Activated CD4-positive, alpha-beta T cell treated with anti-CD3 and anti-CD28 coated beads, Interleukin-10, Interleukin-2, amounts not matched to agents 100 ng/mL and 50 ng/mL, durations not matched to agents 16 hours and 8 hours (primary cell): ENCODE measurements around the gene TAF11L10.
"Not testable (repeated sequence)": the region's sequence is repeated elsewhere in the genome, so short reads cannot be mapped to it uniquely, and the experiment has no call there.

ENCODE experiments used
- DNase-seq: peaks from one replicate; pipeline ENCODE4 v3.0.0-alpha.2; 2020

The TAF11L10 gene

GRCh38 chr5:17597728-17598127 is at the start of gene TAF11L10:
Gene TAF11L10, minus strand, starts transcription at chr5:17597828.
- not testable (repeated sequence) for DNase-seq

GRCh38 chr5:17634160-17634559 is 36.5 kb upstream of the TAF11L10 start, which contains the start of gene TAF11L14:
Gene TAF11L14, plus strand, starts transcription at chr5:17634460.
- DNase-seq, result no peak

GRCh38 chr5:17631788-17632187 is 34.2 kb upstream of the TAF11L10 start, which contains the start of gene TAF11L13:
Gene TAF11L13, plus strand, starts transcription at chr5:17632088.
- not testable (repeated sequence) for DNase-seq

- DNase-seq, result no peak
These were observed 28.1 kb upstream of the TAF11L10 start for GRCh38 chr5:17625686-17626085.

GRCh38 chr5:17620627-17621026 is 23.0 kb upstream of the TAF11L10 start:
- DNase-seq, result no peak

GRCh38 chr5:17619354-17619753 is 21.7 kb upstream of the TAF11L10 start:
- no peak for DNase-seq

- DNase-seq, result no peak
These were observed 17.4 kb upstream of the TAF11L10 start for GRCh38 chr5:17614872-17615605.

GRCh38 chr5:17610092-17610491 is 12.5 kb upstream of the TAF11L10 start, which contains the start of gene TAF11L12:
Gene TAF11L12, plus strand, starts transcription at chr5:17610392.
- not testable (repeated sequence) for DNase-seq

DNA sequence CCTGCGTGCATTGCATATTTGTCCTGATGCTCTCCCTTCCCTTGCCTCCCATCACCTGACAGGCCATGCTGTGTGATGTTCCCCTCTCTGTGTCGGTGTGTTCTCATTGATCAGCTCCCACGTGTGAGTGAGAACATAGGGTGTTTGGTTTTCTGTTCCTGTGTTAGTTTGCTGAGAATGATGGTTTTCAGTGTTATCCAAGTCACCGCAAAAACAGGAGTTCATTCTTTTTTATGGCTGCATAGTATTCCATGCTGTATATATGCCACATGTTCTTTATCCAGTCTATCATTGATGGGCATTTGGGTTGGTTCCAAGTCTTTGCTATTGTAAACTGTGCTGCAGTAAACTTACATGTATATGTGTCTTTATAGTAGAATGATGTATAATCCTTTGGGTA is 9.8 kb upstream of the TAF11L10 start:
- not testable (repeated sequence) for DNase-seq

DNA sequence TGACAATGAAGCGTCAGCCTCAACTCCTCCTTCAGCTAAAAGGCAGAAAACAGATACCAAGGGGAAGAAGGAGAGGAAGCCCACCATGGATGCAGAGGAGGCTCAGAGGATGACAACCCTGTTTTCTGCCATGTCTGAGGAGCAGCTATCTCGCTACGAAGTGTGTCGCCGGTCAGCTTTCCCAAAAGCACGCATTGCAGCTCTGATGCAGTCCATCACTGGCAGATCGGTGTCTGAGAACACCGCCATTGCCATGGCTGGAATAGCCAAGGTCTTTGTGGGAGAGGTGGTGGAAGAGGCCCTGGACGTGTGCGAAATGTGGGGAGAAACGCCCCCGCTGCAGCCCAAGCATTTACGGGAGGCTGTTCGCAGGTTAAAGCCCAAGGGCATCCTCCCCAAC is 7.3 kb upstream of the TAF11L10 start:
- DNase-seq, result no peak

- DNase-seq, result not testable (repeated sequence)
These were observed 6.3 kb upstream of the TAF11L10 start, which contains the start of gene TAF11L11 for GRCh38 chr5:17603880-17604279. Gene TAF11L11, plus strand, starts transcription at chr5:17604183.

- DNase-seq, result not testable (repeated sequence)
These were observed 3.4 kb downstream of the TAF11L10 start, which contains the start of gene TAF11L9 for GRCh38 chr5:17594255-17594654. Gene TAF11L9, minus strand, starts transcription at chr5:17594394.

DNA sequence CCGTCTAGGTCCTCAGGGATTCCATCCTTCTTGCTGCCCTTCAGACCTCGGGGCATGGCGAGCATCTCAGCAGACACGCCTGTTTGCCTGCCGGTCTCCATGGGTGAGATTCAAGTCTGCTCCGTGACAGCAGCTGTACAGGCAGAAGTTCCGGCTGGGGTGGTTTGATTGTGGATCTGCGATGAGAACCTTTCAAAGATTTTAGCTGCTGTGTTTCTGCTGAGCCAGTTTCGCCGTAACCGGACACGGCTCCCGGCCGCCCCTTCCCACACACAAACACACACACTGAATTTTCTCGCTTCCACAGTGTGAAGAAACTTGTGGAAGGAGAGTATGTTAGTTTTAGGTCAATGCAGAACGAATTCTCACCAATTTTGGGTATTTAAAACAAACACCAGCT is 6.8 kb downstream of the TAF11L10 start, which contains the start of gene TAF11L8:
TAF11L8 (minus strand) TSS at position 101 of the 400 bp plus-strand sequence.
- not testable (repeated sequence) for DNase-seq

GRCh38 chr5:17585658-17586057 is 12.0 kb downstream of the TAF11L10 start, which contains the start of gene TAF11L7:
Gene TAF11L7, minus strand, starts transcription at chr5:17585758.
- not testable (repeated sequence) for DNase-seq
